ENCODE results near the gene FOXD1. TPM values are rescaled to one million over a fixed set of nuclear protein-coding genes. Genes with fewer than 3 reads are reported as not detected.
"Not testable (repeated sequence)": the region's sequence is repeated elsewhere in the genome, so short reads cannot be mapped to it uniquely, and the experiment has no call there.

Gene FOXD1
- total and polyA plus RNA-seq, 11 donors, result 0.06 to 0.18 TPM; not detected in 9

DNA sequence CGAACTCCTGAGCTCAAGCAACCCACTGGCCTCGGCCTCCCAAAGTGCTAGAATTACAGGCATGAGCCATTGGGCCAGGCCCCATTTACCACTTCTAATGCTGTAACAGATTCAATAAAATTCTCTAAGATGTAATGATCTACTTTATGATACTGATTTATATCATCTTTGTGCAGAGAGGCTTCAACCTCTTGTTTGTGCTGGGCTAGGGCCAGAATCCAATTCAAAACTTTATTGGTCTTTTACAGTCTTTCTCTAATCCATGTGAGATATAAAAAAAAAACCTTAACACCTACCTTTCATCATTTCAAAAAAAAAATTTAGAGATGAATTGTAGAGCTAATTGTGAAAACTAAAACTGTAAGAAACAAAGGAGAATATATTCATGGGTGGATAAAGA lies 41.5 kb upstream of the FOXD1 start:
- Histone ChIP-seq H3K36me3 (no peaks in the 10 kb centered on the region), H3K27me3 (peaks cover 0 to 16% (median 0%) of the 10 kb centered on the region in 9 donors), H3K4me1 (no peaks in the 10 kb centered on the region), H3K9me3 (no peaks in the 10 kb centered on the region), H3K27ac (no peak overlapping the region), H3K4me3 (no peak overlapping the region)
- TF ChIP-seq, protein P1, sequence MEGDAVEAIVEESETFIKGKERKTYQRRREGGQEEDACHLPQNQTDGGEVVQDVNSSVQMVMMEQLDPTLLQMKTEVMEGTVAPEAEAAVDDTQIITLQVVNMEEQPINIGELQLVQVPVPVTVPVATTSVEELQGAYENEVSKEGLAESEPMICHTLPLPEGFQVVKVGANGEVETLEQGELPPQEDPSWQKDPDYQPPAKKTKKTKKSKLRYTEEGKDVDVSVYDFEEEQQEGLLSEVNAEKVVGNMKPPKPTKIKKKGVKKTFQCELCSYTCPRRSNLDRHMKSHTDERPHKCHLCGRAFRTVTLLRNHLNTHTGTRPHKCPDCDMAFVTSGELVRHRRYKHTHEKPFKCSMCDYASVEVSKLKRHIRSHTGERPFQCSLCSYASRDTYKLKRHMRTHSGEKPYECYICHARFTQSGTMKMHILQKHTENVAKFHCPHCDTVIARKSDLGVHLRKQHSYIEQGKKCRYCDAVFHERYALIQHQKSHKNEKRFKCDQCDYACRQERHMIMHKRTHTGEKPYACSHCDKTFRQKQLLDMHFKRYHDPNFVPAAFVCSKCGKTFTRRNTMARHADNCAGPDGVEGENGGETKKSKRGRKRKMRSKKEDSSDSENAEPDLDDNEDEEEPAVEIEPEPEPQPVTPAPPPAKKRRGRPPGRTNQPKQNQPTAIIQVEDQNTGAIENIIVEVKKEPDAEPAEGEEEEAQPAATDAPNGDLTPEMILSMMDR (IDR thresholded peaks at IDR 0.05), result no peak
- TF ChIP-seq POLR2A (IDR thresholded peaks at IDR 0.05), result no peak
- DNase-seq (no peak), ATAC-seq (no peak)
- intact Hi-C loops (cut with DNase I), result no loop called here
- WGBS, 4 donors, result 89 to 96% (median 90%) methylated on average over 2 of the region's 2 CpGs

DNA sequence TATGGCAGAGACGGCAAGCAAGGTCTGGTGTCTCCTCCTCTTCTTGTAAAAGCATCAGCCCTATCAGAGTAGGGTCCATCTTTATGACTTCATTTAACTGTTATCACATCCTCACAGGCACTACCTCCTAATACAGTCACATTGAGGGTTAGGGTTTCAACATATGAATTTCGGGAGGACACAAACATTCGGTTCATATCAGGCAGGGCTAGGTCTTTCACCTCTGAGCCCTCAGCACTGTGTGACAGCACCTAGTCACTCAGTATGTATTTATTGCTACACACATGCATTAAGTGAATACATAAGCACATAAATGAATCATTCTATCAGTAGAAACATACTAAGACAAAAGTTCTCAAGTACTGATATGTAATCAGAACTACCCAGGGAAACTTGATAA lies 40.2 kb upstream of the FOXD1 start:
- Histone ChIP-seq H3K9me3 (no peaks in the 10 kb centered on the region), H3K4me1 (no peaks in the 10 kb centered on the region), H3K36me3 (no peaks in the 10 kb centered on the region), H3K27me3 (peaks cover 0 to 16% (median 0%) of the 10 kb centered on the region in 9 donors), H3K4me3 (no peak overlapping the region), H3K27ac (no peak overlapping the region)
- no peak for DNase-seq
- no peak for ATAC-seq
- intact Hi-C loops (cut with DNase I), result no loop called here
- WGBS, 4 donors, result 68 to 79% (median 78%) methylated on average over 3 of the region's 3 CpGs
- TF ChIP-seq POLR2A (IDR thresholded peaks at IDR 0.05), result no peak
- TF ChIP-seq, protein P1 (IDR thresholded peaks at IDR 0.05), result no peak

DNA sequence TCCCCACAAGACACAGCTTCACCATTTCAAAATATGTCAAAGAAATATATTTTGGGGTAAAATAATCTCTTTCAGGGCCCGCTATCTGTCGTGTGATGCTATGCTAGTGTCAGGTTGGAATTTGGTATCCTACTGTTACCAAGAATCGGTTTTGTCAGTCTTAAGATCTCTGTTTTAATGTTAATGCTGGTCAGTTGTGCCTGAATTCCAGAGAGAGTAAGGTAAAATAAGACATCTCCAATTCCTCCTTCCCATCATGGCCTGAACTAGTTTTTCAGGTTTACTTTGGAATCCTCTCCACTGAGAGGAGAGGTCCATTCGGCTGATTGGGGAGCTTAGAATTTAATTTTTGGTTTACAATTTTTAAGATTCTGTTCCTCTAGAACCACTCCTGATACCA lies 39.2 kb upstream of the FOXD1 start:
- intact Hi-C loops (cut with DNase I), result no loop called here
- Histone ChIP-seq H3K27ac (no peak overlapping the region), H3K27me3 (peaks cover 0 to 16% (median 0%) of the 10 kb centered on the region in 9 donors), H3K4me1 (no peaks in the 10 kb centered on the region), H3K4me3 (no peak overlapping the region), H3K36me3 (no peaks in the 10 kb centered on the region), H3K9me3 (no peaks in the 10 kb centered on the region)
- no peak for TF ChIP-seq POLR2A (IDR thresholded peaks at IDR 0.05)
- TF ChIP-seq, protein P1 (IDR thresholded peaks at IDR 0.05), result no peak
- 65 to 69% (median 68%) methylated on average over 4 of the region's 4 CpGs for WGBS, 4 donors
- DNase-seq (no peak), ATAC-seq (no peak)

DNA sequence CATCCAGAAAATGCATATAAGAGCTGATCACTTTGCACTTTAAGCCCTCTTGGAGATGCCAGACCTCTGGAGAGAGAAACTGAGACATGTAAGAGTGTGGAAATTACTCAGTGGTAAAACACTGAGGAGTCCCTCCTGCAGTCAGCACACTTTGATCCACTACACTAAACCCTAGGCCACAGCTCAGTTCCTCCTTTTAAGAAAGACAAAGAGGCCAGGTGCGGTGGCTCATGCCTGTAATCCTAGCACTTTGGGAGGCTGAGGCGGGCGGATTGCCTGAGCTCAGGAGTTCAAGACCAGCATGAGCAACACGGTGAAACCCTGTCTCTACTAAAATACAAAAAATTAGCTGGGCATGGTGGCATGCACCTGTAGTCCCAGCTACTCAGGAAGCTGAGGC lies 38.7 kb upstream of the FOXD1 start:
- H3K36me3 ChIP-seq; H3K4me3 ChIP-seq; H3K9me3 ChIP-seq; H3K4me1 ChIP-seq; DNase-seq; ATAC-seq; H3K27ac ChIP-seq; intact Hi-C loops (cut with DNase I): not testable (repeated sequence)
- peaks cover 0 to 16% (median 0%) of the 10 kb centered on the region in 9 donors for H3K27me3 ChIP-seq
- 59 to 66% (median 64%) methylated on average over 4 of the region's 4 CpGs for WGBS, 4 donors

All from heart left ventricle (tissue), 16 donors.